Head of caudate nucleus (tissue), 42 donors: ENCODE measurements around the gene OXSR1.
A peak's percentile ranks its signal among the peaks of the same experiment; 100 is the strongest.

ENCODE experiments used
- DNase-seq, 42 donors: peaks; one replicate each; pipeline versions ENCODE4 v3.0.0 to v3.0.0-alpha.2; 2020 to 2021; ENCODE audit warnings: mixed read lengths in 7 of 42
- intact Hi-C: fragments of 100-400 bp; cut with DNase I; formaldehyde crosslinking; loops from one replicate; pipeline ENCODE4 v1.15.0; 2022

The OXSR1 gene

DNA sequence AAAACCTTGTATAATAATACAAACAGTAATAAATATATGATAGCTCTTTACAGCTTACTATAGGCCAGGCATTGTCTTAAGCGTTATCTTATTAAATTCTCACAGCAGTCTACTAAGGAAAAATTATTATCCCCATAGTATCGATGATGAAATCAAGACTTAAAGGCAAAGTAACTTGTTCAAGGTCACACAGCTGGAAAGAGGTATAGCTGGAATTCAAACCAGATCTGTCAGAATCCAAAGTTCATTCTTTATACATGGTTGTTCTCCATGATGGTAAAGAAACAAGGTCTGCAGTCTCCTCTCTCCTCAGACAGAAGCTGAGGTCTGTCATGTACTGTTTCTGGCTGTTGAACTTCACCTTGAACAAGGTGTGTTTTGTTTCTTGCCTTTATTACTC, 84.9 kb downstream of the OXSR1 start:
- DNase-seq: no peak
- intact Hi-C loops: no loop called here

DNA sequence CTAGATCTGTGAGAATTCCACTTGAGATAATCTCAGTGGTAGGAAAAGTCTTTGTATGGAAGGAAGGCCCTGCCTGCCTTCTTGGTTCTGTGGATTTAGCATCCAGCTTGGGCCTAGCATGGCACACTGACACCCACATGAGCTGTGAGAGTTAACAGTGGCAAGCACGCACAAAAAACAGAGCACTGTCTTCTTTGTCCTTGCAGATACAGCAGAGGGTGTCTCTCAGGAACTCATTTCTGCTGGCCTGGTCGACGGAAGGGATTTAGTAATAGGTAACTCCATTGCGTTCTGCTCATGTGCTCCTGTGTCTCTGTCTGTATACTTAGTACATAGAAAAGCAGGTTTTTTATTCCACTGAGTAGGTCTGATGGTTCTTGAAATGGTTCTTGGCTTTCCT, 85.9 kb downstream of the OXSR1 start:
- DNase-seq: no peak
- intact Hi-C loops: no loop called here

DNA sequence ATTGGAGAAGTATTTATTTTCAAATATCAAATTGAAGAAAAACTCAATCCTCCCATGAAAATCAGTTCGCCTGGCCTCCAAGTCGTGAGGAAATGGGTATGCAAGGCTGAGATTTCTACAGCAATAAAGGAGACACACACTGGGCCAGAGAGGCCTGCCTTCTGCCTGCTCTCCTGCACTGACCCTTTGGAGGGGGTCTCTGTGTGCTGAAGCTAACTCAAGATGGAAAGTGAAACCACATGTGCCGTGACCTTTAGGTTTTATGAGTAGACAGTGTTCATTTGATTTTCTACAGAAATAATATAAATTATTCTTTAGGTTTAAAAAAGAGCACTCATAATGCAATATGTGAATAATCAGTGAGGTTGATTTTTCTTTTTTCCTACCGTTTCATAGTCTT, 88.4 kb downstream of the OXSR1 start:
- intact Hi-C loops: no loop called here
- no peak for DNase-seq

DNA sequence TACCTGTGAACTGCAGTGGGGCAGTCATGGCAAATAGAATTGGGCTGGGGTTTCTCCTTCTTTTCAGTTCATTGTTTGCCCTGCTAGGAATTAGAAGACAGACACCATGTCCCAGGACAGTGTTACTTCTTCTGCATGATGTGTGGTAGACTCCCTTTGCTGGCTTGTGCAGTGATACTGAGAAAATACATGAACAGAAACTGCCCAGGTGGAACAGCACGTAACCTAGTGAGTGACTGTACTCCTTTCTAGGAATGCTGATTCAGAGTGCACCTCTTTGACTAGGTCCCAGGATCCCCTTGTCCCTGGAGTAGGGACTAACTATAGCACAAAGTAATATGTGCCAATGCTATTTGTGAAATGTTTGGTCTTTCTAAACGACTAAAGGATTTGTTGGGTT, 89.5 kb downstream of the OXSR1 start:
- intact Hi-C loops: no loop called here
- no peak for DNase-seq

DNA sequence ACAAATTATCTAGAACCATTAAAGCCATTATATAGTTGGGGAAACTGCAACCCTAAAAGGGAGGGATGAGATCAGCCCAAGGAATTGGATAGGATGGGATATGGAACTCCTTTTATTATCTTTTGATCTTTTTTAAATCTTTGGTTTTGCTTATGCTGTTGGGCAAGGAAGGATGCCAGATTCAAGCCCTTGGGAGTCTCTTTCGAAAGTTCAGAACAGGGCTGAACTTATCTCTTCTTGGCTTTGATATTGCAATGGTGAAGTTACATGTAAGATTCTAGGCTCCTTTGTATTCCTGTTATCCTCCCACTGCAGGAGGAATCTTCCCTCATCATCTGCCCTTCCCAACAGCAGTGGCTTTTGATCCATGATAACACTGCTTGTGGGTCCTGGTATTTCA, 90.3 kb downstream of the OXSR1 start:
- DNase-seq: no peak
- intact Hi-C loops: no loop called here

DNA sequence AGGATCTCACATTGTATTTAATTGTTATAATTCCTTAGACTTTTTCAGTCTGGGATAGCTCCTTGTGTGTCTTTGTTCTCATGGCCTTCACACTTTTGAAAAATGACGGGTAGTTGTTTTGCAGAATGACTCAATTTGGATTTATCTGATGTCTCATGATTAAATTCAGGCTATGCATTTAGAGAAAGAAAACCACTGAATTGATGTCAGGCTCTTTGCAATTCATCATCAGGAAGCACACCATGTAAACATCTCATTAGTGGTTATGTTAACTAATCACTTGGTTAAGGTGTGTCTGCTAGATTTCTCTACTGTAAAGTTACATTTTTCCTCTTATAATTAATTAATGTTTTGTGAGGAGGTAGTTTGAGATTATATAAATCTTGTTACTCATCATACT, 92.2 kb downstream of the OXSR1 start:
- intact Hi-C loops: no loop called here
- no peak for DNase-seq

DNA sequence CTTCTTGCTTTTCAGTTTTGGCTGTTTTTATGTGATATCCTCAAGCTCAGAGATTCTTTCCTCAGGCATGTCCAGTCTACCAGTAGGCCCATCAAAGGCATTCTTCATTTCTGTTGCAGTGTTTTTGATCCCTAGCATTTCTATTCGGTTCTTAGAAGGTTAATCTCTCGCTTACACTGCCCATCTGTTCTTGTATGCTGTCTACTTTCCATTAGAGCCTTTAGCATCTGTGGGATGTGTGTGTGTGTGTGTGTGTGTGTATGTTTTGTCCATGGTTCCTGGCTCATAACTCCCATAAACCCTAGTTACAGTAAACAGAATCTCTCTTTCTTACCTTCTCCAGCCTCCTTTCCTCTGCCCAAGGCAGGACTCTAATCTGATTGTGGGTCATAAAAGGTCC, 95.1 kb downstream of the OXSR1 start:
- intact Hi-C loops: no loop called here
- no peak for DNase-seq

DNA sequence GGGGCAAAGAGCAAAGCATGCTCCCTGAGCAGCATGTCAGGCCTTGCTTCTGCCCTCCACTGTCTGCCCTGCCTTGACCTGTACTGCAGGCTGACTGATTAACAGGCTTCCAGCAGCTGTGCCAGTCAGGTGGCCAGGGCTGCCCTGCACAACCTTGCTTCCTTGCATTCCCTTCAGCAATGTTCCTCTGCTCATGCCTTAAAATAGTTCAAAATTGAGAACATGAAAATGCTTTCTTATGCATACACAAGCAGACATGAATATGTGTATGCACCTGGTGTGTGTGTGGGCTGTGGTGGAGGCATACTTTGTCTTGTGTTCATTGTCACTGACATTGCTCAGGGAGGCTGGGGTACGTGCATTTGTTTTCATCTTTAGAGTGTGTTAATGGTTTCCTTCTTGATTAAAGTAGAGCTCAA, 99.0 kb downstream of the OXSR1 start:
- intact Hi-C loops: no loop called here
- peak in 19 of 42 donors; percentile 7 to 52 (median 17) for DNase-seq

DNA sequence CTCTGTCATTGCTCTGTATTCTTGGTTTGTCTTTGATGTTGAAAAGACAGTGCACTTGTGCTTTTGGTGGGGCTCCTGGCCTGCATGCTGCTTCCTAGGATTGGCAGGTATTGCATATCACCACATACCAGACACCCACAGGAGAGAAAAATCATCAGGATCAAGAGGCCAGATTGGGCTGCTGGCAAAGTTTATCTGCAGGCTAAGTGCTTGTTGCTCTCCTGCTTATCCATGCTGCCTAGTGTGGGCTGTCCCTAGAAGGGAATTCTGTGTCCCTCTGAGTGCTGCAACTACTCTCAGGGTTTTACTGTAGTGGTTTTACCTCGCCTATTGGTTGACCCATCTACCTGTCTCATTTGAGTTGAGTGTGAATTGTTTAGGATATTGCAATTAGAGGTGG, 99.4 kb downstream of the OXSR1 start:
- peak in 1 of 42 donors; percentile 11 for DNase-seq
- intact Hi-C loops: no loop called here

DNA sequence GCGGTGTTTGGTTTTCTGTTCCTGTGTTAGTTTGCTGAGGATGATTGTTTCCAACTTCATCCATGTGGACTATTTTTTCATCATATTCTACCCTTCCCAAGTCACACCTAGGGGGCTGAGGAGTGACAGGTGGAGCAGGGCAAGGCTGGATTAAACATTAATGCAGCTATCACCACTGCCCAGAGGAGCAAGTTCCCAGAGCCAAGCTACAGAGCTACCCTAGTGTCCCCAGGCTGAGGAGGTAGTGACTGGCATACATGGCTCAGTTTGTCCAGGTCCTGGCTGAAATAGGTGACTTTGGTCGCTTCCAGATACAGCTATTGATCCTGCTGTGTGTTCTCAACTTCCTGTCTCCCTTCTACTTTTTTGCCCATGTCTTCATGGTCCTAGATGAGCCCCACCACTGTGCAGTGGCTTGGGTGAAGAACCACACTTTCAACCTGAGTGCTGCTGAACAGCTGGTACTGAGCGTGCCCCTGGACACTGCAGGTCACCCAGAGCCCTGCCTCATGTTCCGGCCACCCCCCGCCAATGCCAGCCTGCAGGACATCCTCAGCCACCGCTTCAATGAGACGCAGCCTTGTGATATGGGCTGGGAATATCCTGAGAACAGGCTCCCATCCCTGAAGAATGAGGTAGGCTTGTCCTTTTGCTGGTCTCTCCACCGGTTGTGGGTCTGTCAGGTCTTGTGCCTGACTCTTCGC, 100.4 kb downstream of the OXSR1 start, which contains the start of gene SLC22A13:
SLC22A13 (plus strand) TSS at position 209 of the 704 bp plus-strand sequence; CDS start at position 258, 49 bp downstream.
- intact Hi-C loops: no loop called here
- DNase-seq: no peak

DNA sequence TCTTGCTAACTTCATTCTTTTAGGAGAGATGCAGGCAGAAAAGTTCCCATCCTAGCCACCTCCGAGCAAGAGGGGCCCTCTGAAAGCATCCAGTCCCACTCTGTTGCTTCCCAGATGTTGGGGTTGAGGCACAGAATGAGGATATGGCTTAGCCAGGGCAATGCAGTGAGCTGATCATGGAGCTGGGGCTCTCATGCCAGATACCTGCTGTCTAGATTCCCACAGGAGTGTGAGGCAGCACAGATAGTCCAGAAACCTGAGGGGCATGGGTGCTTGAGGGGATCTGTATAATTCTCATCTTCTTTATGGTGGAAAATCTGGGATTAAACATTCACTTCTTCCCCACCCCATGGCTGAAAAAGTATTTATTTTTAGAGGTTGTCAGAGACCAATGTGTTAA, 101.5 kb downstream of the OXSR1 start:
- DNase-seq: no peak
- intact Hi-C loops: no loop called here

DNA sequence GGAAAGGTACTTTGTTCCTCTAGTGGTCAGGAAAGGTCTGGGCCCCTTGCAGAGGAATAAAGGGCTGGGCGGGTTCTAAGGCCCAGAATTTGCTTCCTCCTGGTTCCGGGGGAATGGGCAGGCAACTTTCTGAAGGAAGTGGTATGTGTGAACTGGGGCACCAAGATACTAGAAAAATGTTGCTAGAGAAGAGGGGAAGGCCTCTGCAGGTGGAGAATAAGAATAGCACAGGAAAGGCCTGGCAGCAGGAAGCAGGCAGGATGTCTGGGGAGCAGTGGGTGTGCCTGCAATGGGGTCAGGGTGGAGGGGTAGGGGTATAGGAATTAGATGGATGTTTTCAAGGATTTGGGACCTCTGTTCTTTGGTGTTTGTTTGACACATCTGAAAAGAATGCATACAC, 102.3 kb downstream of the OXSR1 start:
- intact Hi-C loops: no loop called here
- DNase-seq: no peak

DNA sequence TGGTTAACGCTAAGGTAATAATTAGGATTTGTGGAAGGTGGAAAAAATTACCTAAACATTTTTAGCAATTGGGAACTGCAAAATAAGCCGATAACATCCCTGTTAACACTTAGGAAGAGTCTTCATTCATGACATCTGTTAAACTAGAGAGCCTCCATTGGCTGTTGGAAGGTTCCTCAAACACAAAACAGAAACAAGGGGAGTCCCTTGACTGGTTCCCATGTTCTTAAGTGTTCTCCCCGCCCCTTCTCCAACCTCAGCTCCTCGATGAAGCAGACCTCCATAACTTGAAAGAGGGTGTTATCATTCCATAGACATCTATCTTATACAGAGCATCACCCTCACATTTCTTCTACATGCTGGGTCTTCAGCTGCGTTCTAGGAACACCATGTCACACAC, 102.8 kb downstream of the OXSR1 start:
- no peak for DNase-seq

DNA sequence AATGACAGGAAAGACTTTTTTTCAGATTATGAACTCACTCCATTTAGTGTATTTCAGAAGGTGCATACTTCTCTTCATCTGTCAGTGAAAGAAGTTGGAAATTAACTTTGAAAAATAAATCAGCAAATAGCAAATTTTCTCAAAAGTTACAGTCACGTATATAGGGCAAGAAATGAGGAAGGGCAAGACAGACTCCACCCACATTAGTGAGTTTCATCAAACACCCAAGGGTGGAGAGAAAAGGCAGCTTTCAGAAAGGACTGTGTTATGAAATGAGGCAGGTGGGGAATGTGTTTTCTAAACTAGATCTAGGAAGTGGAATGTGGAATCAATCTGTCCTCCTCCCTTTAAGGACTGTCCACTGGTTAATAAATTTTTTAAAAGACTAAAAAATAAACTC, 103.2 kb downstream of the OXSR1 start:
- intact Hi-C loops: no loop called here
- no peak for DNase-seq

More for the DNA sequence above, 102.8 kb downstream of the OXSR1 start:
- intact Hi-C loops: no loop called here

DNA sequence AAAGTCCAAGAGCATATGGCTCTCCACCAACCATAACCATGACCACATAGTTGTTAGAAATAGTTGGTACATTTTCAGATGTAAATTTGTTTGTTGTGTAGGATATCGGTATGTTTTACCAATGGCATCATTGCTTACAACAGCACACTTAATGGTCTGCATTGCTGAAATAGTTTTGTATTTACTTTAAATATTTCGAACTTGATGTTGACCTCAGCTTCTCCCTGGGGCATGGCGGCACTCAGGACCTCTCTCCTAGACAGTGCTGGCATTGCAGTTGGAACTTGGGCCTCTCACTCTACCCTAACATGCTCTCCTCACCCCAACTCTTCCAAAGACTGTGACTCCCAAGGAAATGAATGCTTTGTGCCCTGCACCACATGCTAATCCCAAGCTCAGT, 105.3 kb downstream of the OXSR1 start:
- DNase-seq: no peak
- intact Hi-C loops: no loop called here

DNA sequence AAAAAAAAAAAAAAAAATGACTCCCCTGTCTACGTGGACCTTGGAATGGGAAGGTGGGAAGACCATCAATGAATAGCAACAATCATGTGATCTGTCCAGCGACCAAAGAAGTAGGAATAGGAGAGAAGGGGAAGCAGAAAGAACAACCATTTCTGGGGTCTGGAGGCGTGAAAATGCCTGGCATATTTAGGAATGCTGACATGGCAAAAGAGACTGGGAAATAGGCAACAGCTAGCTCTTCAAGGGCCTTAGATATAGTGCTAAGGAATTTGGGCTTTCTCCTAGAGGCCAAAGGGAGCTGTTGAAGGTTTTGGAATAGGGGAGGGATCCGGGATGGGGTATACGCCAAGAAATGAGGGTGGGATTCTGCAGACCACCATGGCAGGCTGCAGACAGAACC, 106.2 kb downstream of the OXSR1 start:
- DNase-seq: no peak
- intact Hi-C loops: no loop called here

DNA sequence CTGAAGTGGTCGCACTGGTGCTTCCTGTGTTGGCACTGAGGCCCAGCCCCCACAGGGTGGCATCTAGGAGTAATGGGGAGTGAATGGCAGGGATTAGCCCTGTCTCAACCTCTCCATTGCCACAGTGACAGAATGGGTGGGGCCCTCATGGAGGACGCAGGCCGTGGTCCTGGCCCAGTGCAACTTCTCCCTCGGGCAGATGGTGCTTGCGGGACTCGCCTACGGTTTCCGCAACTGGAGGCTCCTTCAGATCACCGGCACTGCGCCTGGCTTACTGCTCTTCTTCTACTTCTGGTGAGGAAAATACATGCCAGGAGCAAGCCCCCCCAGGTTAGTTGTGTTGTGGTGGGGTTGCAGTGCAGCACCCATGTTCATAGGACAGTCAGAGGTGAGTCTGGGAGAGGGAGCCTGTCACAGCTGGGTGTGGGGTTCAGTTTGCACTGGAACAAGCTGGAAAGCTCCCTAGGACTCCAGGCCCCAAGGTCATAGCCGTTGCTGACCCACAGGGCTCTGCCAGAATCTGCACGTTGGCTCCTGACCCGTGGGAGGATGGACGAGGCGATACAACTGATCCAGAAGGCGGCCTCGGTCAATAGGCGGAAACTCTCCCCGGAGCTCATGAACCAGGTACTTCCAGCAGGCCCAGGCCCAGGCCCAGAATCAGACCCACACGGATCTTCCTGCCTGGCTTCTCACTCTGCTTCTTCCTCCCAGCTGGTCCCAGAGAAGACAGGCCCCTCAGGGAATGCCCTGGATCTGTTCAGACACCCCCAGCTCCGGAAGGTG, 109.7 kb downstream of the OXSR1 start:
- DNase-seq: no peak
- intact Hi-C loops: no loop called here

DNA sequence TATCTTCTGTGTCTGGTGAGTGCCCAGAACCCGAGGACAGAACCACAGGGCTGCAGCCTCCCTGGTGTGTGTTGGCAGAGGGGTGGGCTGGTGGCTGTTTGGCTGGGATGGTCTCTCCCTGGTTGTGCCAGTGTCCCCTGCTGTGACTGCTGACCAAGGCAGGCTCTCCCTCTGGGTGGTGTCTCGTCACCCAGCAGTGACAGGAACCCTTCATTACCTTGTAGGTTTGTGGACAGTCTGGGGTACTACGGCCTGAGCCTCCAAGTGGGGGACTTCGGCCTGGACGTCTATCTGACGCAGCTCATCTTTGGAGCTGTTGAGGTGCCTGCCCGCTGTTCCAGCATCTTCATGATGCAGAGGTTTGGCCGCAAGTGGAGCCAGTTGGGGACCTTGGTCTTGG, 110.3 kb downstream of the OXSR1 start:
- intact Hi-C loops: no loop called here
- no peak for DNase-seq

DNA sequence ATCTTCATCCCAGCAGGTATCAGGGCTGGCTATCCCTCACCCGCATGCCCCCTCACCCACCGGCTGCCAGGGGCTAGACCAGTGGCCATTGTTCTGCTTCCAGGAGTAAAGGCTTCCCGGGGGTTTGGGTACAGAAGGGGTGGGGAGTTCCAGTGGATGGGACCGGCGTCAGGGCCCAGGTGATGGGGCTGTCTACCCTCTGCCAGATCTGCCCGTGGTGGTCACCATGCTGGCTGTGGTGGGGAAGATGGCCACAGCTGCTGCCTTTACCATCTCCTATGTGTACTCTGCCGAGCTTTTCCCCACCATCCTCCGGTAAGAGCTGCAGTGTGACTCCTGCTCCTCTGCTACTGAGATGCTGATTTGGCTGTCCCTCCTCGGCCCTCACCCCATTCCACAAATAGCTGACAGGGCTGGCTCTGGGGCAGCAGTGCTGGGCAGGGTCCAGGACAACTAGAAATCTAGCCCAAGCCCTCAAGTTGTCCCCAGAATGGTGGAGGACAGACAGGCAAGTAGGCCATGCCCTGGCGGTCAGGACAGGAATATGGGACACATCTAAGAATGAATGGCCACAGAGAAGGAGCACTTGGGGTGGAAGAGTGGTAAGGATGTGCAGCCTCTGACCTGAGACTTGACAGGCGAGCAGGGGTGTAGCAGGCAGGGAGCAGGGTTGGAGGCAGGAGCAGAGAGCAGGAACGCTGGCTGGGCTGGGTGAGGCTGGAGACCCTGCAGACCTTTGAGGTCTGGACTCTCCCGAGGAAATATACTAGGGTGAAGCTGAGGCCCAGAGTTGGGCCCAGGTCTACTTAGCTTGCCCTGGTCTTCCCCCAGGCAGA, 111.0 kb downstream of the OXSR1 start:
- no peak for DNase-seq
- intact Hi-C loops: no loop called here
